GM19452 (cell line): ENCODE measurements around the gene ACER1.

Source experiments
- ATAC-seq: cut with Tn5 transposase; IDR thresholded peaks from one replicate; pipeline ENCODE4 v1.9.1; 2021; ENCODE audit not compliant: unreplicated experiment

The ACER1 gene

GRCh38 chr19:6269101-6269886 lies 64.1 kb downstream of the ACER1 start:
- ATAC-seq: no peak

- ATAC-seq: no peak
These were observed 65.0 kb downstream of the ACER1 start for GRCh38 chr19:6268382-6268771.

DNA sequence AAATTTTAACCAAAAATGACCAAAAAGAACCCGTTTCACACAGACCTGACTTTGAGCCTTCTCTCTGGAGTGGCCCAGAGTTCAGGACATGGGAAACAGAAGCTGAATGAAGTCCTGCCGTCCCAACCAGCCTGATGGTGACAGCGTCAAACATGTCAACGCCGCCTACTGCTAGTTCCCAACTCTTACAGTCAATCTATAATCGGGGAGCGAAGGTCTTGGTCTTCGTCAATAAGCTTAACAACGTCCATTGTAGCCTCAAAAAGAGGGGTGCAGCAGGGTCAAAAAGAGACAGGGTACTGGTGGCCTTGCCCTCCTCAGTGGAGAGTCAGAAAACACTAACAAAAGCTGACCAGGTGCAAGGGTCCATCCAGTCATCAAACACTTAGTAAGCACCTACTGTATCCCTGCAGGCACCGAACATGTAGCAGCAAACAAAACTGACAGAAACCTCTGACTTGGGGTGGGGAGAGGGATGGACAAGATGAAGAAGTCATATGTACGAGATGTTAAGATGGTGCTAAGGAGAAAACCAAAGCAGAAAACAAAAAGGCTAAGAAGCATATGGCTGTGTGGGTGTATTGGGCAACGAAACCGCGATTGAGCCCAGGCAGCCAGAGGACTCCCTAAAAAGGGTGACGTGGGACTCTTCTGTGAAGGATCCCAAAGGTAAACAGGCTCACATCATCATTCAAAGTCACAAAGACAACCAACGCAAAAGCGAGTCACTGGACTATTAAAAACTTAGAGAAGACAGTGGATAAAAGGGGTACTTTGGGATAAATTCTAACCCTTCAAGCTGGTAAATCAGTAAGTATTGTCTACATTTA lies 65.6 kb downstream of the ACER1 start:
- ATAC-seq: no peak

DNA sequence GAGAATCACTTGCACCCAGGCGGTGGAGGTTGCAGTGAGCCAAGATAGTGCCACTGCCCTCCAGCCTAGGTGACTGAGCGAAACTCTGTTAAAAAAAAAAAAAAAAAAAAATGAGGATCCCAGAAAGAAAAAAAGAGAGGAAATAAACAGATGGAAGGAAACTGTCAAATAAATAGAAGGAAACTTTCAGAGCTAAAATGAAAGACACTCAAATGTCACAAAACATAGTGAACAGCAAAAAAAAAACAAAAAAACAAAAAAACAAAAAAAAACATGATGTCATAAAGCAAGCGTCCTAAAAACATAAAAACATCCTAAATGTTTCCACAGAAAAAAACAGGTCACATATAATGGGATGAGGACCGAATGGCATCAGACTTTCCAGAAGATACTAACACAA lies 68.6 kb downstream of the ACER1 start:
- ATAC-seq: no peak

- ATAC-seq: no peak
These were observed 69.5 kb downstream of the ACER1 start for GRCh38 chr19:6263735-6264444.

DNA sequence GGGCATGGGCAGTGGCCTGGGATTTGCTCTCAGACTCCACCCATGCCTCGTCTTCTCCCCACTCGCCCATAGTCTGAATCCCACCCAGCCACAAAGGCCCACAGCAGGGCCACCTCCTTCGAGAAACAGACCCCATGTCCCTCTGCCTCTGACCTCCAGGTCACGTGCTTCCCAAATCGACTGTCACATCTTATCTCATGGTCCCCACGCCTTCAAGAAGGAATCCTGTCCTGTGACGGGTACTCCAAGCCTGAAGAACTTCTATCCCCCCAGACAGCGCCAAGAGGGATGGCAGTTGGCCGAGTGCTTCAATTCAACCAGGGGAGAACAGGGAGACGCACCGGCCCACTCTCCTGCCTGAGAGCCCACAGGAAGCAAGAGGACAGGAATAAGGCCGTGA lies 70.1 kb downstream of the ACER1 start:
- ATAC-seq: no peak

GRCh38 chr19:6262519-6262918 lies 70.9 kb downstream of the ACER1 start:
- no peak for ATAC-seq

GRCh38 chr19:6261883-6262282 lies 71.5 kb downstream of the ACER1 start:
- ATAC-seq: no peak

- no peak for ATAC-seq
These were observed 72.3 kb downstream of the ACER1 start for GRCh38 chr19:6260912-6261650.

DNA sequence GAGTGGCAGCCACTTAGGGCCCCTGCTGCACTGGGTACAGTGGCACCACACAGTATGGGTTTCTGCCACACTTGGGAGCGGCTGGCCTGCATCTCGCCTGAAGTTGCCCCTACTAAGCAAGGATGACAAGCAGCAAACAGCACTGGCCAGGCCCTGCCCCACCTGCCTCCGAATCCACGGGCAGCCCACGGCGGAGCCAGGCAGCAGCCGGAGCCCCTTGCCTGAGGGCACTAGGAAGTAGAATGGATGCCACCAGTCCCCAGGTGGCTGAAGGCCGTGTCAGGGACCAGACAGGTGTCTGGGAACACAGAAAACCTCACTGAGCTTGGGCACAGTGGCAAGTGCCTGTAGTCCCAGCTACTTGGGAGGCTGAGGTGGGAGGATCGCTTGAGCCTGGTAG lies 73.0 kb downstream of the ACER1 start:
- ATAC-seq: no peak

DNA sequence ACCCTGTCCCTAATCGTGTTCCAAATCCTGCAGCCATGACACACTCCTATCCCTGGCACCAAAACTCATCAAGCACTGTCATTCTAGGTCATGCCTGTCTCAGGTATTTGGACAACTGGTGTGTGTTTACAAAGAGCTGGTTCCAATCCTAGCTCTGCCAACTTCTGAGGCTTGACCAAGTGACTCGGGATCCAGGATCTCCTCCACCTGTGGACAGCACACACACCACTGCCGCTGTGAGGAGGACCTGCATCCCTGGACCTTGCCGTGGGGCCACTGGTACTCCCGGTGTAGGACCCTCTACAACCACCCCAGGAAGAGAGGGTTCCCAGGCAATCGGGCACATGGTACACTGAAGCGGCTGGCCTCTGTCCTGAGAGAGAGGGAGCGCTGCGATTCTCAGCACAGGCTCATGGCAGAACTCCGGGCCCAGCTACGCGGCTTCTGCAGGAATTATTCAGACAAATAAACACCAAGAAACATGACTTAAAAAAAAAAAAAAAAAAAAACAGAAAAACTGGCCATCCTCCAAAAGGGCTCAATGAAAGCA lies 74.0 kb downstream of the ACER1 start:
- ATAC-seq: no peak

DNA sequence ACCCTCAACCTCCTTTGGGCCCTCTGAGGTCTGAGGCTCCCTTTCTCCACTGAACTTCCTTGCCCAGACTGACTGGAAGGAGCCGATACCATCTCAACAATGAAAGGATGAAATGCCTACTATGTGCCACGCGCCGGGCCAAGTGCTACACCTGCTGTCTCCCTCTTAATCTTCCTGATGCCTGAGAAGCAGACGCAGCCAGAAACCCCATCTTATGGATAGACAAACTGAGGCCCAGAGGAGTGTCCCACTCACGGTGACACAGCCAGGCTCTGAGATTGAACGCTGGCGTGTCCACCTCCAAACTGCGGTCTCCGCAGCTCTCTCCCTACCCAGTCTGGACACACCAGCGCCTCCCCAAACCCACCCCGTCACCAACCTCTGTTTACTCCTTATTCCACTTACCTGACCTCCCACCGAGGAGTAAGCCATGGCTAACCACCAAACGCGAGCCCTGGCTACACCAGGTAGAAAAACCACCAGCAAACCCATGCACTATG lies 74.5 kb downstream of the ACER1 start:
- no peak for ATAC-seq
